WTC11 (cell line): ENCODE data around the gene RBMS2.

Experiments
- CBFB ChIP-seq: sonication (generic); formaldehyde crosslinking; IDR thresholded peaks from 2 replicates; pipeline ENCODE4 v1.8.1; 2022; ENCODE audit warnings: mild to moderate bottlenecking, low read depth, missing genetic modification reagents
- CTCF ChIP-seq: fragments of 200-600 bp; IDR thresholded peaks from 2 replicates; pipeline ENCODE4 v1.8.0; 2022; ENCODE audit warnings: antibody characterized with exemption
- E2F1 ChIP-seq: sonication (generic); formaldehyde crosslinking; IDR thresholded peaks from 2 replicates; pipeline ENCODE4 v1.8.0; 2022; ENCODE audit warnings: mild to moderate bottlenecking, missing genetic modification reagents
- FOXJ3 ChIP-seq: sonication (generic); formaldehyde crosslinking; IDR thresholded peaks from 2 replicates; pipeline ENCODE4 v1.9.0; 2021; ENCODE audit warnings: missing genetic modification reagents, mild to moderate bottlenecking, borderline replicate concordance
- FOXP4 ChIP-seq: sonication (generic); formaldehyde crosslinking; IDR thresholded peaks from 2 replicates; pipeline ENCODE4 v1.8.0; 2022; ENCODE audit warnings: mild to moderate bottlenecking, missing genetic modification reagents
- GABPB1 ChIP-seq: sonication (generic); formaldehyde crosslinking; IDR thresholded peaks from 2 replicates; pipeline ENCODE4 v1.8.1; 2023; ENCODE audit warnings: mild to moderate bottlenecking, missing genetic modification reagents
- MAX ChIP-seq: sonication (generic); formaldehyde crosslinking; IDR thresholded peaks from 2 replicates; pipeline ENCODE4 v1.8.0; 2022; ENCODE audit warnings: mild to moderate bottlenecking, missing genetic modification reagents
- NR1H2 ChIP-seq: sonication (generic); formaldehyde crosslinking; IDR thresholded peaks from 2 replicates; pipeline ENCODE4 v1.9.0; 2021; ENCODE audit warnings: mild to moderate bottlenecking, moderate library complexity, missing genetic modification reagents
- OVOL2 ChIP-seq: fragments of 250-450 bp; sonication (Bioruptor Pico); IDR thresholded peaks from 2 replicates; pipeline ENCODE4 v1.9.0; 2021; ENCODE audit warnings: mild to moderate bottlenecking, borderline replicate concordance
- PREB ChIP-seq: sonication (generic); formaldehyde crosslinking; IDR thresholded peaks from 2 replicates; pipeline ENCODE4 v1.8.1; 2022; ENCODE audit warnings: mild to moderate bottlenecking, missing genetic modification reagents, moderate library complexity, borderline replicate concordance
- PRRX2 ChIP-seq: fragments of 250-450 bp; sonication (Bioruptor Pico); IDR thresholded peaks from 2 replicates; pipeline ENCODE4 v1.8.0; 2021; ENCODE audit warnings: mild to moderate bottlenecking
- TP53 ChIP-seq: sonication (generic); formaldehyde crosslinking; IDR thresholded peaks from 2 replicates; pipeline ENCODE4 v1.8.1; 2023; ENCODE audit warnings: mild to moderate bottlenecking, missing genetic modification reagents
- ZBTB43 ChIP-seq: sonication (generic); formaldehyde crosslinking; IDR thresholded peaks from 2 replicates; pipeline ENCODE4 v1.8.1; 2023; ENCODE audit warnings: mild to moderate bottlenecking, missing genetic modification reagents

- TF ChIP-seq OVOL2 (CRISPR knock-in tag) (no peak), PRRX2 (CRISPR knock-in tag) (no peak), FOXJ3 (CRISPR knock-in tag) (no peak), E2F1 (CRISPR knock-in tag) (no peak), TP53 (CRISPR knock-in tag) (no peak), FOXP4 (CRISPR knock-in tag) (no peak), CTCF (no peak), PREB (CRISPR knock-in tag) (no peak), CBFB (CRISPR knock-in tag) (no peak), MAX (no peak), ZBTB43 (CRISPR knock-in tag) (no peak), NR1H2 (CRISPR knock-in tag) (no peak), GABPB1 (CRISPR knock-in tag) (no peak)
These were observed 82.7 kb downstream of the RBMS2 start for GRCh38 chr12:56604355-56604754.
